Spinal cord (tissue), 10 donors: Measurements from ENCODE around the gene KCTD2. TPM values are rescaled to one million over a fixed set of nuclear protein-coding genes. Genes with fewer than 3 reads are reported as not detected.

Source experiments
- DNase-seq, 6 donors: peaks; one replicate each; pipeline versions ENCODE4 v3.0.0 to v3.0.0-alpha.2; 2013 to 2015; ENCODE audit warnings: low spot score in 6 of 6, low read depth in 4 of 6
- H3K27ac ChIP-seq: one replicate; pipeline ENCODE4 v1.5.1; 2013; ENCODE audit warnings: low read depth, low read length, control low read depth
- H3K27me3 ChIP-seq: one replicate; pipeline ENCODE4 v1.6.1; 2013; ENCODE audit warnings: low read length; ENCODE audit not compliant: control insufficient read depth, insufficient read depth
- H3K36me3 ChIP-seq: one replicate; pipeline ENCODE4 v1.6.1; 2013; ENCODE audit warnings: low read length; ENCODE audit not compliant: control insufficient read depth, insufficient read depth
- H3K4me1 ChIP-seq: one replicate; pipeline ENCODE4 v1.6.1; 2013; ENCODE audit warnings: low read length; ENCODE audit not compliant: control insufficient read depth, insufficient read depth
- H3K4me3 ChIP-seq: one replicate; pipeline ENCODE4 v1.5.1; 2013; ENCODE audit warnings: low read depth, low read length, control low read depth
- H3K9me3 ChIP-seq: one replicate; pipeline ENCODE4 v1.6.1; 2013; ENCODE audit warnings: low read length; ENCODE audit not compliant: control insufficient read depth, insufficient read depth
- WGBS: methylation state at CpG from one replicate; pipeline ENCODE4 v1.1.5; 2013; ENCODE audit warnings: missing lambda C conversion rate; ENCODE audit not compliant: insufficient coverage; 5-methylcytosine and 5-hydroxymethylcytosine counted together
- polyA plus RNA-seq, 2 donors: library from polyadenylated mRNA; unstranded; fragments of 120-200 nt; gene quantifications; one replicate each; pipeline ENCODE4 v1.2.1, GENCODE V29; 2013; ENCODE audit not compliant: insufficient read length in 2 of 2
- total RNA-seq, 2 donors: library from RNA; depleted of rRNA in 1 of 2; stranded (reverse); fragments of 120-200 nt in 1 of 2; fragments of >200 nt in 1 of 2; gene quantifications; one replicate each; pipeline versions ENCODE4 v1.2.3 to v1.2.4, GENCODE V29; 2013 to 2014
- donor health status: healthy.

The KCTD2 gene
- total and polyA plus RNA-seq, 4 donors = 31.9 to 72.3 (median 56.2) TPM

GRCh38 chr17:75048249-75048878 is 1.3 kb downstream of the KCTD2 start:
- peak overlapping the region; percentile 76 for H3K4me3 ChIP-seq
- H3K4me1 ChIP-seq = peaks cover 16% of the 10 kb centered on the region
- WGBS = 30% methylated on average over 1 of the region's 5 CpGs
- DNase-seq = peak in 3 of 6 donors; percentile 9 to 70 (median 12)
- H3K27me3 ChIP-seq = no peaks in the 10 kb centered on the region
- H3K36me3 ChIP-seq = peaks cover 26% of the 10 kb centered on the region
- no peaks in the 10 kb centered on the region for H3K9me3 ChIP-seq
- H3K27ac ChIP-seq = peak overlapping the region; percentile 69

GRCh38 chr17:75049057-75049456 is 2.0 kb downstream of the KCTD2 start:
- Histone ChIP-seq H3K27ac (no peak overlapping the region), H3K36me3 (peaks cover 33% of the 10 kb centered on the region), H3K9me3 (no peaks in the 10 kb centered on the region), H3K4me1 (peaks cover 16% of the 10 kb centered on the region), H3K4me3 (peak overlapping the region; percentile 76), H3K27me3 (no peaks in the 10 kb centered on the region)
- 100% methylated on average over 1 of the region's 5 CpGs for WGBS
- DNase-seq = no peak

GRCh38 chr17:75049706-75050105 is 2.7 kb downstream of the KCTD2 start:
- no peaks in the 10 kb centered on the region for H3K9me3 ChIP-seq
- DNase-seq = no peak
- H3K27me3 ChIP-seq = no peaks in the 10 kb centered on the region
- H3K4me3 ChIP-seq = no peak overlapping the region
- H3K4me1 ChIP-seq = peaks cover 16% of the 10 kb centered on the region
- peaks cover 39% of the 10 kb centered on the region for H3K36me3 ChIP-seq
- H3K27ac ChIP-seq = no peak overlapping the region

- H3K4me3 ChIP-seq = no peak overlapping the region
- no peaks in the 10 kb centered on the region for H3K9me3 ChIP-seq
- H3K4me1 ChIP-seq = peaks cover 9% of the 10 kb centered on the region
- WGBS = 90% methylated on average over 2 of the region's 2 CpGs
- H3K36me3 ChIP-seq = peaks cover 49% of the 10 kb centered on the region
- DNase-seq = no peak
- H3K27me3 ChIP-seq = no peaks in the 10 kb centered on the region
- H3K27ac ChIP-seq = no peak overlapping the region
Measured at GRCh38 chr17:75051941-75052340, 4.9 kb downstream of the KCTD2 start.

GRCh38 chr17:75059369-75060345 is 12.6 kb downstream of the KCTD2 start:
- H3K27me3 ChIP-seq = no peaks in the 10 kb centered on the region
- peaks cover 7% of the 10 kb centered on the region for H3K4me1 ChIP-seq
- 63% methylated on average over 23 of the region's 25 CpGs for WGBS
- peak in 2 of 6 donors; percentile 78 to 85 for DNase-seq
- no peaks in the 10 kb centered on the region for H3K9me3 ChIP-seq
- no peak overlapping the region for H3K27ac ChIP-seq
- H3K4me3 ChIP-seq = no peak overlapping the region
- peaks cover 69% of the 10 kb centered on the region for H3K36me3 ChIP-seq

- Histone ChIP-seq H3K36me3 (peaks cover 73% of the 10 kb centered on the region), H3K27me3 (no peaks in the 10 kb centered on the region), H3K4me1 (peaks cover 7% of the 10 kb centered on the region), H3K9me3 (no peaks in the 10 kb centered on the region), H3K4me3 (no peak overlapping the region), H3K27ac (no peak overlapping the region)
- no peak for DNase-seq
- 96% methylated on average over 13 of the region's 26 CpGs for WGBS
Measured at GRCh38 chr17:75060434-75061054, 13.5 kb downstream of the KCTD2 start.

- H3K27me3 ChIP-seq = no peaks in the 10 kb centered on the region
- H3K4me1 ChIP-seq = peaks cover 7% of the 10 kb centered on the region
- H3K36me3 ChIP-seq = peaks cover 71% of the 10 kb centered on the region
- no peaks in the 10 kb centered on the region for H3K9me3 ChIP-seq
- H3K4me3 ChIP-seq = no peak overlapping the region
- WGBS = 100% methylated on average over 1 of the region's 10 CpGs
- H3K27ac ChIP-seq = no peak overlapping the region
- DNase-seq = no peak
Measured at GRCh38 chr17:75061055-75061438, 14.0 kb downstream of the KCTD2 start.

GRCh38 chr17:75061618-75062017 is 14.6 kb downstream of the KCTD2 start:
- Histone ChIP-seq H3K9me3 (no peaks in the 10 kb centered on the region), H3K36me3 (peaks cover 71% of the 10 kb centered on the region), H3K4me3 (no peak overlapping the region), H3K27me3 (no peaks in the 10 kb centered on the region), H3K27ac (no peak overlapping the region), H3K4me1 (peaks cover 7% of the 10 kb centered on the region)
- DNase-seq = no peak
- WGBS = 86% methylated on average over 7 of the region's 8 CpGs

- peaks cover 7% of the 10 kb centered on the region for H3K4me1 ChIP-seq
- H3K9me3 ChIP-seq = no peaks in the 10 kb centered on the region
- H3K36me3 ChIP-seq = peaks cover 60% of the 10 kb centered on the region
- H3K27ac ChIP-seq = no peak overlapping the region
- 88% methylated on average over 12 of the region's 13 CpGs for WGBS
- no peaks in the 10 kb centered on the region for H3K27me3 ChIP-seq
- DNase-seq = no peak
- no peak overlapping the region for H3K4me3 ChIP-seq
Measured at GRCh38 chr17:75063201-75063600, 16.2 kb downstream of the KCTD2 start.
